ENCODE data around the gene POLR2E. TPM values are rescaled to one million over a fixed set of nuclear protein-coding genes. Genes with fewer than 3 reads are reported as not detected.
A peak's percentile ranks its signal among the peaks of the same experiment; 100 is the strongest.

The POLR2E gene
- total and polyA plus RNA-seq, 2 donors (not counting 1 experiment from before 2014, with no cell fraction given): 103 to 121 TPM

- Histone ChIP-seq H3K27me3 (replicated peaks in 1 of 4; ENCODE audit: control extremely low read depth in 1 of 4, control insufficient read depth in 3 of 4, insufficient read depth in 4 of 4, low read length in 3 of 4) (no peaks in the 10 kb centered on the region), H3K4me3 (ENCODE audit: control extremely low read depth in 1 of 5, extremely low read depth in 1 of 5, insufficient read depth in 1 of 5, low read depth in 2 of 5, low read length in 4 of 5) (no peak overlapping the region), H3K79me2 (ENCODE audit: control insufficient read depth, insufficient read depth, low read length) (peaks cover 25% of the 10 kb centered on the region), H4K20me1 (ENCODE audit: control insufficient read depth, insufficient read depth, low read length, poor library complexity, severe bottlenecking) (peaks cover 45% of the 10 kb centered on the region), H3K27ac (ENCODE audit: low read length in 2 of 2) (no peak overlapping the region), H3K9me3 (ENCODE audit: control extremely low read depth in 1 of 3, control insufficient read depth in 2 of 3, insufficient read depth in 1 of 3, low read length in 2 of 3) (peaks cover 0 to 36% (median 0%) of the 10 kb centered on the region in 3 donors), H3K36me3 (replicated peaks in 1 of 2; ENCODE audit: control extremely low read depth in 1 of 2, control insufficient read depth in 1 of 2, extremely low read depth in 1 of 2, insufficient read depth in 2 of 2, low read length in 1 of 2) (peaks cover 0 to 20% of the 10 kb centered on the region in 2 experiments), H2AFZ (ENCODE audit: insufficient read depth, low read depth, low read length, poor library complexity, severe bottlenecking) (peak overlapping the region; percentile 42), H3K9ac (ENCODE audit: low read length) (no peak overlapping the region), H3K4me1 (ENCODE audit: control insufficient read depth in 2 of 2, insufficient read depth in 2 of 2, low read length in 2 of 2) (peaks cover 30 to 44% of the 10 kb centered on the region in 2 donors), H3K4me2 (replicated peaks; ENCODE audit: low read depth, low read length, poor library complexity, severe bottlenecking) (peak overlapping the region; percentile 91)
- intact Hi-C loops (cut with micrococcal nuclease): loop anchor here (10.0 kb wide), 1 partner anchor 139 kb away; the partner anchor contains the start of gene ARID3A
- ChIA-PET POLR2A (interaction anchor here (0.5 to 6.3 kb wide), 14 partner anchors 12 to 205 kb away, joined by 3 to 97 read pairs (median 3); partner anchors contain the start of genes ABCA7, CIRBP, CNN2 and GPX4), CTCF (interaction anchor here (0.6 to 5.2 kb wide), 24 partner anchors 10 to 201 kb away, joined by 3 to 56 read pairs (median 6); partner anchors contain the start of genes ABCA7, POLR2E and RNU6-2)
- Mint-ChIP-seq H3K27ac (peak overlapping the region; percentile 32), H3K4me3 (peak overlapping the region; percentile 32), H3K9me3 (ENCODE audit: insufficient read depth) (no peaks in the 10 kb centered on the region), H3K4me1 (peaks cover 29% of the 10 kb centered on the region), H3K27me3 (no peaks in the 10 kb centered on the region)
- no peak for ATAC-seq (ENCODE audit: low read depth)
- no peak for DNase-seq
- no peak for TF ChIP-seq CTCF (IDR thresholded peaks at IDR 0.05)
- TF ChIP-seq EZH2 (IDR thresholded peaks at IDR 0.05; ENCODE audit: borderline replicate concordance, insufficient read depth, low read depth, low read length, poor library complexity, severe bottlenecking): no peak
- 99% methylated on average over 33 of the region's 37 CpGs for WGBS (ENCODE audit: insufficient coverage)
Measured at GRCh38 chr19:1063909-1064660, 31.1 kb downstream of the POLR2E start.

Data from B cell (primary cell).